Stomach (tissue), 4 donors: Measurements from ENCODE around the gene WWP2.

Experiments used
- EP300 ChIP-seq: sonication (generic); formaldehyde crosslinking; IDR thresholded peaks from one replicate; pipeline ENCODE4 v1.6.1; 2017; ENCODE audit warnings: antibody characterized with exemption
- TF ChIP-seq, protein P1 (sequence below), 7 experiments: fragments of 450-650 bp in 4 of 7; fragments of 200-600 bp in 3 of 7; sonication (generic) in 3 of 7; IDR thresholded peaks; one replicate each; pipeline ENCODE4 v1.5.1; 2016 to 2019; ENCODE audit warnings: antibody characterized with exemption in 7 of 7, control low read depth in 2 of 7, mild to moderate bottlenecking in 1 of 7

DNA sequence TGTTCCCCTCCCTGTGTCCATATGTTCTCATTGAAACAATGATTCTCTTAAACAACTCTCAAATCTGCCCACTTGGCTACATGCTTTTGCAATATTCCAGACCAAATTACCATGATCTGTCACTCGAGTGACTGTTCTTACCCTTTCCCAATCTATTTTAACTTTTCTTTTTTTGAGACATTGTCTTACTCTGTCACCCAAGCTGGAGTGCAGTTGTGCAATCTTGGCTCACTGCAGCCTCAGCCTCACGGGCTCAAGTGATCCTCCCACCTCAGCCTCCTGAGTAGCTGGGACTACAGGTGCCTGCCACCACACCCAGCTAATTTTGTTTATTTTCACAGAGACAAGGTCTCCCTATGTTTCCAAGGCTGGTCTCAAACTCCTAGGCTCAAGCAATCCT, 130.2 kb downstream of the WWP2 start:
- TF ChIP-seq, protein P1, sequence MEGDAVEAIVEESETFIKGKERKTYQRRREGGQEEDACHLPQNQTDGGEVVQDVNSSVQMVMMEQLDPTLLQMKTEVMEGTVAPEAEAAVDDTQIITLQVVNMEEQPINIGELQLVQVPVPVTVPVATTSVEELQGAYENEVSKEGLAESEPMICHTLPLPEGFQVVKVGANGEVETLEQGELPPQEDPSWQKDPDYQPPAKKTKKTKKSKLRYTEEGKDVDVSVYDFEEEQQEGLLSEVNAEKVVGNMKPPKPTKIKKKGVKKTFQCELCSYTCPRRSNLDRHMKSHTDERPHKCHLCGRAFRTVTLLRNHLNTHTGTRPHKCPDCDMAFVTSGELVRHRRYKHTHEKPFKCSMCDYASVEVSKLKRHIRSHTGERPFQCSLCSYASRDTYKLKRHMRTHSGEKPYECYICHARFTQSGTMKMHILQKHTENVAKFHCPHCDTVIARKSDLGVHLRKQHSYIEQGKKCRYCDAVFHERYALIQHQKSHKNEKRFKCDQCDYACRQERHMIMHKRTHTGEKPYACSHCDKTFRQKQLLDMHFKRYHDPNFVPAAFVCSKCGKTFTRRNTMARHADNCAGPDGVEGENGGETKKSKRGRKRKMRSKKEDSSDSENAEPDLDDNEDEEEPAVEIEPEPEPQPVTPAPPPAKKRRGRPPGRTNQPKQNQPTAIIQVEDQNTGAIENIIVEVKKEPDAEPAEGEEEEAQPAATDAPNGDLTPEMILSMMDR (IDR thresholded peaks at IDR 0.05), result no peak
- TF ChIP-seq EP300, result no peak
